PC-9 (cell line): Measurements from ENCODE around the gene BCDIN3D. TPM values are rescaled to one million over a fixed set of nuclear protein-coding genes. Genes with fewer than 3 reads are reported as not detected.

Source experiments
- BruUV-seq: library from RNA; stranded (reverse); fragments of 400-500 nt; replicated peaks from 2 replicates; lab custom pipeline; 2021; lab: Mats Ljungman, UMichigan
- CTCF ChIA-PET: fragments of 300-600 bp; sonication (Branson Sonifier 250); formaldehyde crosslinking; loops from one replicate; lab custom pipeline; 2022; ENCODE audit warnings: antibody characterized with exemption; lab: Charles Lee
- POLR2A ChIA-PET: fragments of 300-600 bp; sonication (Branson Sonifier 250); formaldehyde crosslinking; loops from one replicate; lab custom pipeline; 2022; ENCODE audit warnings: antibody characterized with exemption; ENCODE audit not compliant: unreplicated experiment; lab: Charles Lee
- DNase-seq, 2 experiments: peaks; one replicate each; pipeline versions ENCODE4 v3.0.0 to v3.0.0-alpha.2; 2015 to 2022; ENCODE audit warnings: mixed read lengths in 1 of 2
- H2AFZ ChIP-seq: fragments of 200-600 bp; sonication (generic); 2 replicates; pipeline ENCODE4 v1.8.1; 2017; ENCODE audit warnings: antibody characterized with exemption
- H3F3A ChIP-seq: fragments of 200-600 bp; sonication (generic); 2 replicates; pipeline ENCODE4 v1.8.1; 2017; ENCODE audit warnings: antibody characterized with exemption, mild to moderate bottlenecking, low read depth; ENCODE audit not compliant: insufficient read depth
- H3K27ac ChIP-seq: fragments of 200-600 bp; sonication (generic); 2 replicates; pipeline ENCODE4 v1.6.1; 2016; ENCODE audit warnings: mixed run types
- H3K27me3 ChIP-seq: fragments of 200-600 bp; sonication (generic); 2 replicates; pipeline ENCODE4 v1.6.1; 2016; ENCODE audit warnings: low read depth, mixed run types; ENCODE audit not compliant: insufficient read depth
- H3K36me3 ChIP-seq: fragments of 200-600 bp; sonication (generic); 2 replicates; pipeline ENCODE4 v1.6.1; 2016; ENCODE audit warnings: low read depth, mixed run types
- H3K4me1 ChIP-seq: fragments of 200-600 bp; sonication (generic); replicated peaks from 2 replicates; pipeline ENCODE4 v1.6.1; 2016; ENCODE audit warnings: mixed run types; ENCODE audit not compliant: insufficient read depth
- H3K4me2 ChIP-seq: fragments of 200-600 bp; sonication (generic); 2 replicates; pipeline ENCODE4 v1.6.1; 2017; ENCODE audit warnings: mixed run types
- H3K4me3 ChIP-seq: fragments of 200-600 bp; sonication (generic); 2 replicates; pipeline ENCODE4 v1.6.1; 2016; ENCODE audit warnings: mixed run types
- H3K79me2 ChIP-seq: fragments of 200-600 bp; sonication (generic); 2 replicates; pipeline ENCODE4 v1.6.1; 2017; ENCODE audit warnings: low read depth, mixed run types
- H3K9me2 ChIP-seq: fragments of 200-600 bp; sonication (generic); 2 replicates; pipeline ENCODE4 v1.8.1; 2017; ENCODE audit warnings: mild to moderate bottlenecking; ENCODE audit not compliant: insufficient read depth
- H3K9me3 ChIP-seq: fragments of 200-600 bp; sonication (generic); 2 replicates; pipeline ENCODE4 v1.8.1; 2016; ENCODE audit warnings: low read depth; ENCODE audit not compliant: insufficient read depth
- H4K20me1 ChIP-seq: fragments of 200-600 bp; sonication (generic); 2 replicates; pipeline ENCODE4 v1.8.1; 2017; ENCODE audit not compliant: insufficient read depth
- EZH2 ChIP-seq: fragments of 200-600 bp; sonication (generic); IDR thresholded peaks from 2 replicates; pipeline ENCODE4 v1.8.0; 2017; ENCODE audit warnings: antibody characterized with exemption, low read depth
- intact Hi-C: fragments of 100-400 bp; cut with micrococcal nuclease; formaldehyde crosslinking; loops from one replicate; pipeline ENCODE4 v1.10.0; 2022; ENCODE audit not compliant: unreplicated experiment
- total RNA-seq: library from RNA; stranded (reverse); gene quantifications from 2 replicates; pipeline ENCODE4 v1.2.3, GENCODE V29; 2021
- TF ChIP-seq, protein P1 (sequence below): fragments of 200-600 bp; sonication (generic); conservative IDR thresholded peaks from 2 replicates; pipeline ENCODE4 v1.6.1; 2017; ENCODE audit warnings: mixed run types, antibody characterized with exemption, mild to moderate bottlenecking, moderate library complexity

BCDIN3D gene
- total RNA-seq, 1 experiment from 2014 or later, result 4.7 TPM

- intact Hi-C loops, result no loop called here
- H3K9me3 ChIP-seq, result no peaks in the 10 kb centered on the region
- BruUV-seq, result no TSS peak
- H3K27ac ChIP-seq, result no peak overlapping the region
- ChIA-PET POLR2A (no interaction called here), CTCF (no interaction called here)
- DNase-seq, result no peak
- no peaks in the 10 kb centered on the region for H4K20me1 ChIP-seq
- no peaks in the 10 kb centered on the region for H3K27me3 ChIP-seq
- H3K4me3 ChIP-seq, result no peak overlapping the region
- no peaks in the 10 kb centered on the region for H3K4me1 ChIP-seq
- no peaks in the 10 kb centered on the region for H3K36me3 ChIP-seq
- H3K79me2 ChIP-seq, result no peaks in the 10 kb centered on the region
- H3F3A ChIP-seq, result no peaks in the 10 kb centered on the region; the same call in 1 of the 2 replicates
- H3K9me2 ChIP-seq, result no peaks in the 10 kb centered on the region
- no peak overlapping the region for H3K4me2 ChIP-seq
- TF ChIP-seq EZH2, result no peak
- TF ChIP-seq, protein P1, sequence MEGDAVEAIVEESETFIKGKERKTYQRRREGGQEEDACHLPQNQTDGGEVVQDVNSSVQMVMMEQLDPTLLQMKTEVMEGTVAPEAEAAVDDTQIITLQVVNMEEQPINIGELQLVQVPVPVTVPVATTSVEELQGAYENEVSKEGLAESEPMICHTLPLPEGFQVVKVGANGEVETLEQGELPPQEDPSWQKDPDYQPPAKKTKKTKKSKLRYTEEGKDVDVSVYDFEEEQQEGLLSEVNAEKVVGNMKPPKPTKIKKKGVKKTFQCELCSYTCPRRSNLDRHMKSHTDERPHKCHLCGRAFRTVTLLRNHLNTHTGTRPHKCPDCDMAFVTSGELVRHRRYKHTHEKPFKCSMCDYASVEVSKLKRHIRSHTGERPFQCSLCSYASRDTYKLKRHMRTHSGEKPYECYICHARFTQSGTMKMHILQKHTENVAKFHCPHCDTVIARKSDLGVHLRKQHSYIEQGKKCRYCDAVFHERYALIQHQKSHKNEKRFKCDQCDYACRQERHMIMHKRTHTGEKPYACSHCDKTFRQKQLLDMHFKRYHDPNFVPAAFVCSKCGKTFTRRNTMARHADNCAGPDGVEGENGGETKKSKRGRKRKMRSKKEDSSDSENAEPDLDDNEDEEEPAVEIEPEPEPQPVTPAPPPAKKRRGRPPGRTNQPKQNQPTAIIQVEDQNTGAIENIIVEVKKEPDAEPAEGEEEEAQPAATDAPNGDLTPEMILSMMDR, result no peak
- H2AFZ ChIP-seq, result no peak overlapping the region
Measured at GRCh38 chr12:49796606-49797448, 46.1 kb downstream of the BCDIN3D start.

DNA sequence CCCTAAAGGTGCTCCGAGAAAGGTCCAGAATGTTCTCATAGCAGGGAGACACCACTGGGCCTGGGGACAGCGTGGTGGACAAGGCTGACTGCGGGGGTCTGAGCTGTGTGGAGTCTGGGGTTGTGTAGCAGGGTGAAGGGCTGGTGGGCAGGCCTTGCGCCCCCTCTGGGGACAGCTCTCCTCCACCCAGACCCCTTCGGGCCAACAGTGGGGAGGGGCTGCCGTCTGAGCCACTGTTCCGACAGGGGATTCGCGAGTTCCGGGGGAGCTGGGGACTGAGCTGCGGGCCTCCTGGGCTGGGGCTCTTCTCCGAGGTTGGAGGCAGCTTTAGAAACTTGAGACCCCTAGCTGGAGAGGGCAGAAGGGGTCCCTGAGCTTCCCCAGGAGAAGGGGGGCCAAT, 46.8 kb downstream of the BCDIN3D start:
- CTCF ChIA-PET, result no interaction called here
- no peak overlapping the region for H3K4me3 ChIP-seq
- H2AFZ ChIP-seq, result no peak overlapping the region
- no peaks in the 10 kb centered on the region for H3K27me3 ChIP-seq
- no peaks in the 10 kb centered on the region for H3K9me2 ChIP-seq
- no peaks in the 10 kb centered on the region for H3K9me3 ChIP-seq
- no peaks in the 10 kb centered on the region for H3K36me3 ChIP-seq
- BruUV-seq, result no TSS peak
- H3K4me1 ChIP-seq, result no peaks in the 10 kb centered on the region
- no peaks in the 10 kb centered on the region; the same call in 1 of the 2 replicates for H3F3A ChIP-seq
- no peak for TF ChIP-seq EZH2
- TF ChIP-seq, protein P1, result no peak
- no peak overlapping the region for H3K27ac ChIP-seq
- POLR2A ChIA-PET, result no interaction called here
- no peak for DNase-seq
- no peaks in the 10 kb centered on the region for H4K20me1 ChIP-seq
- intact Hi-C loops, result no loop called here
- no peaks in the 10 kb centered on the region for H3K79me2 ChIP-seq
- no peak overlapping the region for H3K4me2 ChIP-seq

- ChIA-PET POLR2A (no interaction called here), CTCF (no interaction called here)
- H3K9me2 ChIP-seq, result no peaks in the 10 kb centered on the region
- H2AFZ ChIP-seq, result no peak overlapping the region
- H3K27ac ChIP-seq, result no peak overlapping the region
- no peaks in the 10 kb centered on the region for H3K36me3 ChIP-seq
- H3K4me3 ChIP-seq, result no peak overlapping the region
- BruUV-seq, result no TSS peak
- no peaks in the 10 kb centered on the region for H3K4me1 ChIP-seq
- no peaks in the 10 kb centered on the region for H4K20me1 ChIP-seq
- no peaks in the 10 kb centered on the region; the same call in 1 of the 2 replicates for H3F3A ChIP-seq
- H3K79me2 ChIP-seq, result no peaks in the 10 kb centered on the region
- intact Hi-C loops, result no loop called here
- no peaks in the 10 kb centered on the region for H3K27me3 ChIP-seq
- DNase-seq, result no peak
- H3K9me3 ChIP-seq, result no peaks in the 10 kb centered on the region
- TF ChIP-seq, protein P1, result no peak
- TF ChIP-seq EZH2, result no peak
- H3K4me2 ChIP-seq, result no peak overlapping the region
Measured at GRCh38 chr12:49795654-49796105, 47.2 kb downstream of the BCDIN3D start.
